NCI-H2227 (cell line): ENCODE results near the gene LRRC74A.
"Not testable (repeated sequence)": the region's sequence is repeated elsewhere in the genome, so short reads cannot be mapped to it uniquely, and the experiment has no call there.

Experiments used
- DNase-seq: peaks from one replicate; lab custom pipeline; 2025; ENCODE audit not compliant: unreplicated experiment; lab: John Stamatoyannopoulos, UW

Gene LRRC74A

GRCh38 chr14:76883447-76883846 is 57.2 kb downstream of the LRRC74A start:
- no peak for DNase-seq

GRCh38 chr14:76884394-76884793 is 58.2 kb downstream of the LRRC74A start:
- DNase-seq = no peak

GRCh38 chr14:76884853-76885276 is 58.7 kb downstream of the LRRC74A start:
- DNase-seq = no peak

GRCh38 chr14:76887191-76887590 is 61.0 kb downstream of the LRRC74A start:
- no peak for DNase-seq

- DNase-seq = no peak
Observed at GRCh38 chr14:76891391-76891790, 65.2 kb downstream of the LRRC74A start.

- DNase-seq = no peak
Observed at GRCh38 chr14:76894308-76894707, 68.1 kb downstream of the LRRC74A start.

- not testable (repeated sequence) for DNase-seq
Observed at GRCh38 chr14:76898006-76898405, 71.8 kb downstream of the LRRC74A start.

- no peak for DNase-seq
Observed at GRCh38 chr14:76900682-76901081, 74.5 kb downstream of the LRRC74A start.

GRCh38 chr14:76901171-76902055 is 75.2 kb downstream of the LRRC74A start:
- DNase-seq = no peak

- DNase-seq = no peak
Observed at GRCh38 chr14:76902591-76902990, 76.4 kb downstream of the LRRC74A start.

GRCh38 chr14:76904100-76904739 is 78.0 kb downstream of the LRRC74A start:
- DNase-seq = peak; percentile 33

- DNase-seq = peak; percentile 90
Observed at GRCh38 chr14:76904740-76905569, 78.7 kb downstream of the LRRC74A start.

GRCh38 chr14:76908834-76909233 is 82.6 kb downstream of the LRRC74A start:
- no peak for DNase-seq

- no peak for DNase-seq
Observed at GRCh38 chr14:76909266-76909665, 83.1 kb downstream of the LRRC74A start.

- DNase-seq = no peak
Observed at GRCh38 chr14:76910371-76910890, 84.2 kb downstream of the LRRC74A start.

GRCh38 chr14:76911473-76911872 is 85.3 kb downstream of the LRRC74A start:
- DNase-seq = no peak

GRCh38 chr14:76914533-76915081 is 88.4 kb downstream of the LRRC74A start:
- DNase-seq = not testable (repeated sequence)

- no peak for DNase-seq
Observed at GRCh38 chr14:76916040-76916715, 90.0 kb downstream of the LRRC74A start.

- peak; percentile 85 for DNase-seq
Observed at GRCh38 chr14:76917158-76917596, 91.0 kb downstream of the LRRC74A start.

GRCh38 chr14:76917745-76918255 is 91.6 kb downstream of the LRRC74A start:
- DNase-seq = peak; percentile 57
